GM10248 (cell line): ENCODE data around the gene MTERF4.

Experiments
- CTCF ChIA-PET: fragments of 300-600 bp; sonication (Branson Sonifier 250); formaldehyde crosslinking; extraction: SDS; loops from one replicate; lab custom pipeline; 2021; ENCODE audit warnings: antibody characterized with exemption; lab: Yijun Ruan, JAX
- POLR2A ChIA-PET: fragments of 350-650 bp; sonication (Branson Sonifier 250); formaldehyde crosslinking; extraction: SDS; loops from one replicate; lab custom pipeline; 2020; ENCODE audit warnings: antibody characterized with exemption; lab: Yijun Ruan, JAX
- DNase-seq: peaks from one replicate; pipeline ENCODE4 v3.0.0; 2012; ENCODE audit errors: extremely low spot score
- TF ChIP-seq, protein P1 (sequence below): IDR thresholded peaks from 2 replicates; pipeline ENCODE4 v1.5.1; 2012; ENCODE audit warnings: mild to moderate bottlenecking, low read depth; ENCODE audit errors: extremely low read depth, missing control alignments, control extremely low read depth

MTERF4 gene

GRCh38 chr2:241064802-241065354, 37.2 kb downstream of the MTERF4 start:
- ChIA-PET POLR2A (no interaction called here), CTCF (interaction anchor here (1.4 to 1.5 kb wide), 2 partner anchors 14 to 81 kb away, joined by 3 to 7 read pairs; no protein-coding TSS in a partner anchor)
- TF ChIP-seq, protein P1, sequence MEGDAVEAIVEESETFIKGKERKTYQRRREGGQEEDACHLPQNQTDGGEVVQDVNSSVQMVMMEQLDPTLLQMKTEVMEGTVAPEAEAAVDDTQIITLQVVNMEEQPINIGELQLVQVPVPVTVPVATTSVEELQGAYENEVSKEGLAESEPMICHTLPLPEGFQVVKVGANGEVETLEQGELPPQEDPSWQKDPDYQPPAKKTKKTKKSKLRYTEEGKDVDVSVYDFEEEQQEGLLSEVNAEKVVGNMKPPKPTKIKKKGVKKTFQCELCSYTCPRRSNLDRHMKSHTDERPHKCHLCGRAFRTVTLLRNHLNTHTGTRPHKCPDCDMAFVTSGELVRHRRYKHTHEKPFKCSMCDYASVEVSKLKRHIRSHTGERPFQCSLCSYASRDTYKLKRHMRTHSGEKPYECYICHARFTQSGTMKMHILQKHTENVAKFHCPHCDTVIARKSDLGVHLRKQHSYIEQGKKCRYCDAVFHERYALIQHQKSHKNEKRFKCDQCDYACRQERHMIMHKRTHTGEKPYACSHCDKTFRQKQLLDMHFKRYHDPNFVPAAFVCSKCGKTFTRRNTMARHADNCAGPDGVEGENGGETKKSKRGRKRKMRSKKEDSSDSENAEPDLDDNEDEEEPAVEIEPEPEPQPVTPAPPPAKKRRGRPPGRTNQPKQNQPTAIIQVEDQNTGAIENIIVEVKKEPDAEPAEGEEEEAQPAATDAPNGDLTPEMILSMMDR, result no peak
- no peak for DNase-seq

- DNase-seq, result no peak
- ChIA-PET CTCF (interaction anchor here (1.4 to 1.5 kb wide), 2 partner anchors 14 to 81 kb away, joined by 3 to 7 read pairs; no protein-coding TSS in a partner anchor), POLR2A (interaction anchor here (0.6 kb wide), 1 partner anchor 528 kb away, joined by 4 read pairs; no protein-coding TSS in a partner anchor)
- TF ChIP-seq, protein P1, result no peak
Measured at GRCh38 chr2:241064008-241064801, 37.9 kb downstream of the MTERF4 start.

GRCh38 chr2:241063587-241063986, 38.5 kb downstream of the MTERF4 start:
- POLR2A ChIA-PET, result interaction anchor here (0.6 kb wide), 1 partner anchor 529 kb away, joined by 4 read pairs; no protein-coding TSS in a partner anchor
- no peak for DNase-seq
- CTCF ChIA-PET, result no interaction called here

DNA sequence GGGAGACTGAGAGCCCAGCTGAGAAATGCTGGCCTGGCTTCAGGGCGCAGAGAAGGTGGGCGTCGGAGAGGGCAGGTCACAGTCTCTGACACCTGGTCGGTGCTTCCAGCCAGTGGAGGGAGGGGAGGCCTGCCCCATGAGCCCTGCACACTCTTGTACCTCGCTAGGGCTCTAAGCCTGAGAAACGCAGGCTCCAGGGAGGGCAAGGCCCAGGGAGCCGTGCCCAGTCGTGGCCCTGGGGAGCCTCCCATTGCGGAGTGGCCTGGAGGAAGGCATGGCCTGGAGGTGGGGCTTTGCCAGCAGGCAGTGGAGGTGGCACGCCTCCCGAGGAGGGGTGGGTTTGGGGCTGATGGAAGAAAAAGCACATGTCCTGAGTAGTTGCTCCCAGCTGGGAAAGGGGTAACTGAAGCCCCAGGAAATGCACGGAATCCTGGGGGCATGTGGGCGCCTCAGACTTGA, 39.0 kb downstream of the MTERF4 start:
- ChIA-PET POLR2A (no interaction called here), CTCF (no interaction called here)
- DNase-seq, result no peak
- TF ChIP-seq, protein P1, result no peak

More at GRCh38 chr2:241063587-241063986, 38.5 kb downstream of the MTERF4 start:
- TF ChIP-seq, protein P1, result peak; percentile 26

DNA sequence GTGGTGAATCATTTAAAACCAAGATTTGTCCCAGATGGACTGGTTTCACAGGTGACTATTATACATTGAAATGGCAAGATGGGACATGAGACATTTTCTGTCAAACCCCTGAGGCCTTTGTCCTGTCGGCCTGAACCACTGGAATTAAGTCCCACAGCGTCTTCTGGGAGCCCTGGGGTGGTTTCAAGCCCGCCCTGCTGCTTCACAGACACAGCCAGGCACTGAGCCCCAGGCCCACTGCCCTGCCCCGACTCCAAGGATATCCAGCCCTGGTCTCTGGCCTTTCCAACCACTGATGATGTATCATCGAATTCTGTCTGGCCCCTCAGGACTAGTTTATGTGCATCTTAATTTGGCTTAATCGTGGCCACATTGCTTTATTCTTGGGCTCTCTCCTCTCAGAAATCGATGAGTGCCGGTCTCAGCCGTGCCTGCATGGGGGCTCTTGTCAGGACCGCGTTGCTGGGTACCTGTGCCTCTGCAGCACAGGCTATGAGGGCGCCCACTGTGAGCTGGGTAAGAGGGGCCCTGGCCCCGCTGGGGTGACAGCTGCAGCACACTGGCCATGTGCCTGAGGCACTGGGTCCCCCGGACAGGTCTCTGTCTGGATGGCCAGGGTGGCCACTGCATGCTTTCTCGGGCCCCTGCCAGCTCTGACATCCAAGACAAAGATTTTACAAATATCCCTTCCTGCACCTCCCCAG, 39.5 kb downstream of the MTERF4 start:
- TF ChIP-seq, protein P1, result no peak
- POLR2A ChIA-PET, result no interaction called here
- DNase-seq, result no peak
- CTCF ChIA-PET, result no interaction called here

DNA sequence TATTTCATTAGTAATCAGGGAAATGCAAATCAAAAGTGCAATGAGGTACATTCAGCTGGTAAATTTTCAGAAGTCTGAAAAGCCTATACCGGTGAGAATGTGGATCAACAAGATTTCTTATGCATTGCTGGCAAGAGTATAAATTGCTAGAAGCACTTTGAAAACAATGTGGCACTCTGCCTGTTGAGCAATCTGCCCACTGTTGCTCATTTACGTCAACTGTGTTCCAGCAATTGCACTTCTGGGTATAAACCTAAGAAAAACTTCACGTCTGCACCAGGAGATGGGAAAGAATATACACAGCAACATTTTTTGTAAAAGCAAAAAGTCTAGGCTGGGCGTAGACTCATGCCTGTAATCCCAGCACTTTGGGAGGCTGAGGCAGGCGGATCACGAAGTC, 40.8 kb downstream of the MTERF4 start:
- no peak for DNase-seq
- POLR2A ChIA-PET, result no interaction called here
- TF ChIP-seq, protein P1, result no peak
- CTCF ChIA-PET, result no interaction called here
